Activated CD4-positive, alpha-beta memory T cell treated with anti-CD3 and anti-CD28 coated beads, Interleukin-2, amount 10 ng/mL, durations not matched to agents 7 days and 5 days (primary cell): ENCODE results near the gene IYD. TPM values are rescaled to one million over a fixed set of nuclear protein-coding genes. Genes with fewer than 3 reads are reported as not detected.

Experiments
- CTCF ChIA-PET: fragments of 350-600 bp; sonication (Branson Sonifier 250); formaldehyde crosslinking; loops from one replicate; lab custom pipeline; 2021; ENCODE audit warnings: antibody characterized with exemption, inconsistent platforms; lab: Charles Lee
- POLR2A ChIA-PET: fragments of 350-600 bp; sonication (Branson Sonifier 250); formaldehyde crosslinking; loops from one replicate; lab custom pipeline; 2021; ENCODE audit warnings: antibody characterized with exemption; lab: Charles Lee
- DNase-seq: peaks from one replicate; pipeline ENCODE4 v3.0.0-alpha.2; 2020
- H3K27ac Mint-ChIP-seq: one replicate; pipeline ENCODE4 v1.8.0; 2021; ENCODE audit warnings: mild to moderate bottlenecking, mixed read lengths
- H3K27me3 Mint-ChIP-seq: one replicate; pipeline ENCODE4 v1.8.0; 2021; ENCODE audit warnings: mixed read lengths
- H3K36me3 Mint-ChIP-seq: one replicate; pipeline ENCODE4 v1.8.0; 2021; ENCODE audit warnings: low read depth, mixed read lengths
- H3K4me1 Mint-ChIP-seq: one replicate; pipeline ENCODE4 v1.8.0; 2021; ENCODE audit warnings: mixed read lengths
- H3K4me3 Mint-ChIP-seq: one replicate; pipeline ENCODE4 v1.8.0; 2021; ENCODE audit warnings: mild to moderate bottlenecking, mixed read lengths
- H3K9me3 Mint-ChIP-seq: one replicate; pipeline ENCODE4 v1.8.0; 2021; ENCODE audit warnings: mixed read lengths
- total RNA-seq, 2 experiments: library from RNA; stranded (reverse); gene quantifications; one replicate each; pipeline ENCODE4 v1.2.3, GENCODE V29; 2021

Gene IYD, protein sequence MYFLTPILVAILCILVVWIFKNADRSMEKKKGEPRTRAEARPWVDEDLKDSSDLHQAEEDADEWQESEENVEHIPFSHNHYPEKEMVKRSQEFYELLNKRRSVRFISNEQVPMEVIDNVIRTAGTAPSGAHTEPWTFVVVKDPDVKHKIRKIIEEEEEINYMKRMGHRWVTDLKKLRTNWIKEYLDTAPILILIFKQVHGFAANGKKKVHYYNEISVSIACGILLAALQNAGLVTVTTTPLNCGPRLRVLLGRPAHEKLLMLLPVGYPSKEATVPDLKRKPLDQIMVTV
- not detected for total RNA-seq

- H3K9me3 Mint-ChIP-seq, result no peaks in the 10 kb centered on the region
- DNase-seq, result no peak
- no peak within 1 kb of the TSS for H3K4me3 Mint-ChIP-seq
- H3K27me3 Mint-ChIP-seq, result peaks cover 4% of the 10 kb centered on the region
- ChIA-PET CTCF (no interaction called here), POLR2A (no interaction called here)
- H3K4me1 Mint-ChIP-seq, result no peaks in the 10 kb centered on the region
- no peaks in the 10 kb centered on the region for H3K36me3 Mint-ChIP-seq
- H3K27ac Mint-ChIP-seq, result no peak within 1 kb of the TSS
Observed at GRCh38 chr6:150368762-150369161, at the start of gene IYD. Gene IYD (plus strand): TSS chr6:150369012. CDS start chr6:150369032, 20 bp downstream.

DNA sequence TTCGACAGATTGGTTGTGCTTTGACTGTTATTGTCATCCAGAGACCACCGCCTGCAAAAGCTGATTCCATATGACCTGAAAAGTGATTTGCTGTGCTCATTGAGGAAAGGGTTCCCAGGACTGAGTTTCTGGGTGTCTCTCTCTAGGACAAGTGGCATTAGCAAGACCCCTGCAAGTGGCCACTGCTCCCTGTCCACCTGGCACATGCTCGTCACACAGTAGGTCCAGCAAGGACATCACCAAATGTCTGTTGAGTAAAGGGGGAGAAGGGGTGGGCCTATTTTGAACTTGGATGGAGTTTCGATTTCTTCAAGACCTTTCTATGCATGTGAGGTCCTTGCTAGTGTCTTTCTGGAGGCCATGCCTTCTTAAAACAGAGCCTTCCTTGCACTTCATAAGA lies 48.9 kb upstream of the IYD start:
- Mint-ChIP-seq H3K4me3 (no peak overlapping the region), H3K27ac (no peak overlapping the region), H3K36me3 (no peaks in the 10 kb centered on the region), H3K9me3 (no peaks in the 10 kb centered on the region), H3K4me1 (no peaks in the 10 kb centered on the region), H3K27me3 (peaks cover 4% of the 10 kb centered on the region)
- CTCF ChIA-PET, result no interaction called here
- POLR2A ChIA-PET, result no interaction called here
- no peak for DNase-seq

- Mint-ChIP-seq H3K9me3 (no peaks in the 10 kb centered on the region), H3K4me3 (no peak overlapping the region), H3K36me3 (no peaks in the 10 kb centered on the region), H3K27ac (no peak overlapping the region), H3K27me3 (peaks cover 4% of the 10 kb centered on the region), H3K4me1 (no peaks in the 10 kb centered on the region)
- POLR2A ChIA-PET, result no interaction called here
- DNase-seq, result no peak
- CTCF ChIA-PET, result no interaction called here
Observed at GRCh38 chr6:150320442-150320841, 48.4 kb upstream of the IYD start.

DNA sequence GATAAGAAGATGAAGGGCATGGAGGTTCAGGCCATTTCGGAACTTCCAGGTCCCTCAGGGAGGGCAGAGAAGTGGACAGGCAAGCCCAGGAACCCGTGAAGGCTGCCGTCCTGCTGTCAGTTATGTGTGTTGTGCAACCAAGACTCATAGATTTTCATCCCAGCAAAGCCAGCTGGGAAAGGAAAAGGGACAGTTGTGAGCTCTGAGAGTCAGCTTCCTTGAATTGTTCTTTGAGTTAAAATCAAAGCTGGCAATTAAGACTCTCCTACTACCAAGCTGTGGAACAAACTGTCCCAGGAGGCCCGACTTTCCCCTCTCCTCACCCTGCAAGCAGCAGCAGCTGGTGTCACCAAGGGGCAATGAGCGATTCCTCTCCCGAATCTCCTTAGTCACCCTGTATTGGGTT lies 46.3 kb upstream of the IYD start:
- CTCF ChIA-PET, result no interaction called here
- Mint-ChIP-seq H3K9me3 (no peaks in the 10 kb centered on the region), H3K36me3 (no peaks in the 10 kb centered on the region), H3K27ac (no peak overlapping the region), H3K4me1 (no peaks in the 10 kb centered on the region), H3K4me3 (no peak overlapping the region), H3K27me3 (peaks cover 4% of the 10 kb centered on the region)
- no peak for DNase-seq
- POLR2A ChIA-PET, result no interaction called here

- CTCF ChIA-PET, result no interaction called here
- peaks cover 4% of the 10 kb centered on the region for H3K27me3 Mint-ChIP-seq
- no peaks in the 10 kb centered on the region for H3K36me3 Mint-ChIP-seq
- no peaks in the 10 kb centered on the region for H3K4me1 Mint-ChIP-seq
- POLR2A ChIA-PET, result no interaction called here
- H3K9me3 Mint-ChIP-seq, result no peaks in the 10 kb centered on the region
- no peak overlapping the region for H3K27ac Mint-ChIP-seq
- no peak overlapping the region for H3K4me3 Mint-ChIP-seq
- DNase-seq, result no peak
Observed at GRCh38 chr6:150323205-150323604, 45.6 kb upstream of the IYD start.

DNA sequence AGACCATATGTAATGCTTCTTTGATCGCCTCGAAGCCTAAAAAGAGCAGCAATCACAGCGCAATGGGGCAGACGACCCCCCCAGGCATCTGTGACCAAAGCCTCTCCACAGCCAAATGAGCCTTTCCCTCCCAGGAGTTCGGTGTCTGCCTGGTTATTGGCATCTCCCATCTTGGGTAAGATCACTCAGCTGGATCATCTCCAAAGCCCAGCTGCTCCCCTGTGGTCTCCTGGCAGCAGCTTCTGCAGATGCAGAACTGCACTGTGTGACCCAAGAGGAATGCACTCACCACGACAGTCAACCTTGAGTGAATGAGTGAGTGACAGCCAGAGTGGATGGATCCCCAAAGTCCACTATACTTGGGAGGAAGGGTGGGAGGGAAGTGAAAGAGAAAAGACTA lies 44.8 kb upstream of the IYD start:
- no peaks in the 10 kb centered on the region for H3K4me1 Mint-ChIP-seq
- no peaks in the 10 kb centered on the region for H3K9me3 Mint-ChIP-seq
- H3K36me3 Mint-ChIP-seq, result no peaks in the 10 kb centered on the region
- H3K4me3 Mint-ChIP-seq, result no peak overlapping the region
- CTCF ChIA-PET, result no interaction called here
- H3K27me3 Mint-ChIP-seq, result peaks cover 4% of the 10 kb centered on the region
- POLR2A ChIA-PET, result no interaction called here
- no peak for DNase-seq
- H3K27ac Mint-ChIP-seq, result no peak overlapping the region

DNA sequence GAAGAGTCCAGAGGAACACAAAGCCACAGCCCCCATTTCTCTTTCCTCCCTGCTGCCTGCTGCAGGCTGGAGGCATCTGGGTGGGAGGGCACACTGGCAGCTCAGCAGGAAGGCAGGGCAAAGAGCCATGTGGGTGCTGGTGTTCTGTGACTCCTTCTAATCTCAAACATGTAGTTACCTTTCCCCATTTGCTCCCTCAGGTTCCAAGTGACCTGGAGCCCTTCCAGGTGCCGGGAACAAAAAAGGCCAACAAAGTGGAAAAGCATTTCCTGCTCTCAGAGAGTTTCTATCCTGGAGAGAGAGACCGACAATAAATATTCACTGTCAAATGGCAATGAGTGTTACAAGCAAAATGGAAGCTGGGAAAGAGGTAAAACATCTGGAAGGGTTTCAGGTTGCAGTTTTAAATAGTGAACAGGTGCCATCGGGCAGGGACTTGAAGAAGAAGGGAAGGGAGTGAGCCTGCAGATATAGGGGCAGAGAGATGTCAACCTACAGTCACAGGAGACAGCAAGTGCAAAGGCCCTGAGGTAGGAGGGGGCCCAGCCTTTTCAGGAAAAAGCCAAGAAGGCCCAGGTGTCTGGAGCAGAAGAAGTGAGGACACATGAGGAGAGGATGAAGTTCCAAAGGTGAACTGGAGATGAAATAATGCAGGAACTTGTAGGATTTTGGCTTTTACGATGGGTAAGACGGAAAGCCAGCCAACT lies 43.6 kb upstream of the IYD start:
- no peak overlapping the region for H3K27ac Mint-ChIP-seq
- POLR2A ChIA-PET, result no interaction called here
- CTCF ChIA-PET, result no interaction called here

GRCh38 chr6:150327117-150327774 lies 41.6 kb upstream of the IYD start:
- H3K4me3 Mint-ChIP-seq, result no peak overlapping the region
- H3K36me3 Mint-ChIP-seq, result no peaks in the 10 kb centered on the region
- ChIA-PET CTCF (no interaction called here), POLR2A (no interaction called here)
- H3K9me3 Mint-ChIP-seq, result no peaks in the 10 kb centered on the region
- H3K27ac Mint-ChIP-seq, result no peak overlapping the region
- no peak for DNase-seq
- no peaks in the 10 kb centered on the region for H3K4me1 Mint-ChIP-seq
- H3K27me3 Mint-ChIP-seq, result no peaks in the 10 kb centered on the region

More for the DNA sequence above, 43.6 kb upstream of the IYD start:
- peaks cover 4% of the 10 kb centered on the region for H3K27me3 Mint-ChIP-seq
- H3K9me3 Mint-ChIP-seq, result no peaks in the 10 kb centered on the region
- no peak overlapping the region for H3K4me3 Mint-ChIP-seq
- no peaks in the 10 kb centered on the region for H3K36me3 Mint-ChIP-seq
- no peaks in the 10 kb centered on the region for H3K4me1 Mint-ChIP-seq
- no peak for DNase-seq

DNA sequence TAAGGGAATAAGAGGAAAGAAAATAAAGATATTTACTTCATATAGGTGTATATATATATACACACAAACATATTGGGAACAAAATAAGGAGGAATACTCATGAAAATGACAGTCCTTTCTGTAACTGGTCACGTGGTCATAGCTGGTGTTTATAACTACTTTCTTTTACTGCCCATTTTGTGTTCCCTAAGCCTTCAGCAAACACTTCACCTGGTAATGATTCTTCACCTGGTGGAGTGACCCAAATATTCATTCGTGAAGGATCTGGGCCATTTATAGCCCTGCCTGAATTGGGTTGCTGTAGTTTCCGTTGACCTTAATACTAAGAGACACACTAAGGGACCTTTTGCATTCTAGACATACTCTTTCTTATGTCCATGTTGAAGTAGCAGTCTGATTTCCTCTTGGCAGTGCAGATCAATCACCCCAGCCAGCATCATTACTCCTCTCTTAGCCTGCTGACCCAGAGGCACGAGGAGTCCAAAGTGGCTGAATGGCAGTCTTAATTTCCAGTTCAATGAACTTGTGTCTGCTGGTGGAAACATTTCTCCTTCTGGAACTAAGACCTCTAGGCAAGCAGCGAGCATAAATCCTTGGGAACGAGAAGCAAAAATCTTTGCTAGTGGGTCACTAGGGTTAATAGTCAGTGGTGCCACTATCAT lies 39.9 kb upstream of the IYD start:
- Mint-ChIP-seq H3K9me3 (no peaks in the 10 kb centered on the region), H3K27ac (no peak overlapping the region), H3K27me3 (peaks cover 2% of the 10 kb centered on the region), H3K4me1 (no peaks in the 10 kb centered on the region), H3K36me3 (no peaks in the 10 kb centered on the region), H3K4me3 (no peak overlapping the region)
- POLR2A ChIA-PET, result no interaction called here
- no peak for DNase-seq
- CTCF ChIA-PET, result interaction anchor here (1.2 kb wide), 1 partner anchor 248 kb away, joined by 3 read pairs; no protein-coding TSS in a partner anchor

- H3K27me3 Mint-ChIP-seq, result peaks cover 4% of the 10 kb centered on the region
- ChIA-PET CTCF (interaction anchor here (1.1 kb wide), 1 partner anchor 251 kb away, joined by 6 read pairs; no protein-coding TSS in a partner anchor), POLR2A (no interaction called here)
- H3K4me3 Mint-ChIP-seq, result no peak overlapping the region
- H3K27ac Mint-ChIP-seq, result no peak overlapping the region
- no peaks in the 10 kb centered on the region for H3K36me3 Mint-ChIP-seq
- H3K9me3 Mint-ChIP-seq, result no peaks in the 10 kb centered on the region
- H3K4me1 Mint-ChIP-seq, result no peaks in the 10 kb centered on the region
- DNase-seq, result no peak
Observed at GRCh38 chr6:150331344-150331743, 37.5 kb upstream of the IYD start.

- H3K36me3 Mint-ChIP-seq, result no peaks in the 10 kb centered on the region
Observed at GRCh38 chr6:150332939-150333584, 35.8 kb upstream of the IYD start.

DNA sequence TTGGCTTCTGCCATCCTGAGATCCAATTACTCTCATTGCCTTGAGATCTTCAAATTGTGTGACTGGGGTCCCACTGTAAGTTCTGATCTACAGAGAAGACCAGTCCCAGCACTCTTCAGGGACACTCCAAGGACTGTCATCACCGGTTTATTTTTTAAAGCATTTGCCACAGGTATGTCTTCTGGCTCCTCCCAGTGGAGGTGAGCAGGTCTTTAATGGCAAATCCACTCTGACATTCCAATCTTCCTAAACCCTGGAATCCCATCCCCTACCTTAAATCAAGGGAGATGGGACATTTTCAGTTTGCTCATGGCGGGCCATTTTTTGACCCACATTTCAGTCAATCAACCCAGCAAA lies 35.2 kb upstream of the IYD start:
- H3K36me3 Mint-ChIP-seq, result no peaks in the 10 kb centered on the region
- no peaks in the 10 kb centered on the region for H3K9me3 Mint-ChIP-seq
- H3K4me1 Mint-ChIP-seq, result no peaks in the 10 kb centered on the region
- peaks cover 4% of the 10 kb centered on the region for H3K27me3 Mint-ChIP-seq
- DNase-seq, result no peak
- CTCF ChIA-PET, result no interaction called here
- no peak overlapping the region for H3K27ac Mint-ChIP-seq
- POLR2A ChIA-PET, result no interaction called here
- H3K4me3 Mint-ChIP-seq, result no peak overlapping the region

More at GRCh38 chr6:150332939-150333584, 35.8 kb upstream of the IYD start:
- ChIA-PET CTCF (no interaction called here), POLR2A (no interaction called here)
- H3K27me3 Mint-ChIP-seq, result peaks cover 4% of the 10 kb centered on the region
- no peaks in the 10 kb centered on the region for H3K4me1 Mint-ChIP-seq
- DNase-seq, result no peak
- no peak overlapping the region for H3K27ac Mint-ChIP-seq
- no peaks in the 10 kb centered on the region for H3K9me3 Mint-ChIP-seq
- H3K4me3 Mint-ChIP-seq, result no peak overlapping the region
